GM18508 (cell line): Measurements from ENCODE around the gene MXRA5.
"Not testable (repeated sequence)": the region's sequence is repeated elsewhere in the genome, so short reads cannot be mapped to it uniquely, and the experiment has no call there.

Experiments
- ATAC-seq: cut with Tn5 transposase; IDR thresholded peaks from one replicate; pipeline ENCODE4 v1.9.1; 2021; ENCODE audit warnings: moderate number of reproducible peaks; ENCODE audit not compliant: insufficient read depth, unreplicated experiment

The MXRA5 gene

DNA sequence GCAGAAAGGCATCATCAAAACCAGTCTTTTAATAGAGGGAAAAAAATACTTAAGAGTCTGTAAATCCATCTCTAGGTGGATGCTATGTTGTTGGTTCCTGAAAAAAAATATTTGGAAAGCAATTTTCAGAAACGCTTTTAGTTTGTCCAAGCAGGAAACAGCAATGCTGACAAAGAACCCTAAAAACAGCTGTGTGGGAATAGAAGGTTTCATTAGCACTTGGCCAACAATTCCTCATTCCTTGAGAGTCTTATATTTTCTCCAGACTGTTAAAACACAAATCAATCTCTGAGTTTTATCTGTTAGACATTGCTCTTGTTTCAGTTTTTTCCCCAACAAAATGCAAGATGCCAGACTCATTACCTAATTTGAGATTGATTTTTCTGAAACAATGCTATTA, 6.4 kb downstream of the MXRA5 start:
- ATAC-seq = no peak

DNA sequence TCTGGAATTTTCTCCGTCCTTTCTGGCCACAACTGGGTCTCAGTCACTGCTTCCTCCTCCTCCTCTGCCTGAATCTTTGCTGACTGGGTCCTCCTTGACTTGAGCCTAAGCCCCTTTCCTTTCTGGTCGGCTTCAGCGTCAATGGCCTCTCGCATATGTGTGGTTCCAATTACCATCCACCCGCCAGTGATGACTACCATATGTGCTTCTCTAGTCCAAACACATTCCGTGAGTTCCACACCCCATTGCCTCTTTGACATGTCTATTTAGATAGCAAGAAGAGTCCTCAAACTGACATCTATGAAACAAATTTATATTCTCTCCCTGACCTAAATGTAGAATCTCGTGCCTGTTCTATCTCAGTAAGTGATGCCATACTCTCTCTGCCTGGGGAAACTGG, 19.8 kb downstream of the MXRA5 start:
- no peak for ATAC-seq

DNA sequence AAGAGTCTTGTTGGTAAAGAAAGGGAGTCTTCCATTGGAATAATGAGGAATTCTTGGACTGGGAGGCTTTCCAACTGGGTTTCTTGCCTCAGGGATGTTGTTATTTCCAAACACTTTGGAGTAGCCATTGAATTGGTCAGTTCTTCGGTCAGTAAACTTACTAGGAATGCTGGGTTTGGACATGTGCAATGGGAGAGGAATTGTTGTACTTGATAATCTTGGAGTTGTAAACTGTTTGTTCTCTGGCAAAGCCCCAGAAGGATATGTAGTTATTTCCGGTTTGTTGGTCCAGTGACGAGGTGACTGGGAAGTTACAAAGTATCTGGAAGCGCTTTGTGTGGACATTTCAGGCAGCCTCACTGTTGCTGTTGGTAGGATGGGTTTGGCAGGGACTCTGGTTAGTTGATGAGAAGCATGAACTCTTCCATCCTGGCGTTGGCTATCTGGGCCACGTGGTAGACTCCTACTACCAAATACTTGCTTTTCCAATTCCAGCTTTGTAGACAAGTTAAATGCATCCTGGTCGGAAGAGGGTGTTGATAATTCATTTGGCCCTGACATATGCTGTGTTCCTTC, 25.9 kb downstream of the MXRA5 start:
- ATAC-seq = no peak

DNA sequence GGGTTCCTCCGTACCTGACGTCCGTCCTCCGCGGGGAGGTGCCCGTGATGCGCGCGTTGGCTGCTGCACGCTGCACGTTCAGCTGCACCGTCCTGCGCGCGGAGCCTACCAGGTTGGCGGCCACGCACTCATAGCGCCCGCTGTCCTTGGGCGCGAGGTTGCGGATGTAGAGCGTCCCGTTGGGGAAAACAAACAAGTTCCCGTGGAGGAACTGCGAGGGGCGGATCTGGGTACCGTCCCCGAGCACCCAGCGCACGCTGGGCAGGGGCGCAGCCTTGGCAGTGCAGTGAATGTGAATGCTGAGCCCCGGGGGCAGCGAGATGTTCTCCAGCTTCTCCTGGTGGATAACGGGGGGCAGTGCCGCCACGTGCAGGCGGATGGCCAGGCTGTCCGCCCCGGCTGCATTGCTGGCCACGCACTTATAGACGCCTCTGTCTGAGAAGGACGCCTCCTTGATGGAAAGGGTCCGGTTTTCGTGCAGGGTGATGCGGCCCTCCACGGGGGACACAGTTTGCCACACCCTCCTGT, 29.2 kb downstream of the MXRA5 start:
- no peak for ATAC-seq

DNA sequence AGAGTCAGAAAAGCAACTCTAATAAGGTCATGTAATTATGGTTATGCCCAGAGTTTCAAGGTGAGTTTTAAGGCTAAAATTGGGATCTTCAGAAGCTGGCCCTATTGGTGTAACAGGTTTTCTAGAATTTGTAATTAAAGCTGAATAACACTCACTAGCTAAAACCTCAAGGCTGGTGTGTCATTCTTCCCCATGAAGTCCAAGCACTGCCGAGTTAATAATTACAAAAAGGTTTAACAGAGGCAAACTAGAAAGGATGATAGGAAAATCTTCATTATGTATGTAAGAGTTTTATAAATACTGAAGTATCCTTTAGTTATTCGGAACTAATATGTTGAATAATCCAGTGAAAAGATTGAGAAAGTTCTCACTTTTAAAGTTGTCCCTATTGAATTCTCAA, 34.3 kb downstream of the MXRA5 start:
- ATAC-seq = no peak

DNA sequence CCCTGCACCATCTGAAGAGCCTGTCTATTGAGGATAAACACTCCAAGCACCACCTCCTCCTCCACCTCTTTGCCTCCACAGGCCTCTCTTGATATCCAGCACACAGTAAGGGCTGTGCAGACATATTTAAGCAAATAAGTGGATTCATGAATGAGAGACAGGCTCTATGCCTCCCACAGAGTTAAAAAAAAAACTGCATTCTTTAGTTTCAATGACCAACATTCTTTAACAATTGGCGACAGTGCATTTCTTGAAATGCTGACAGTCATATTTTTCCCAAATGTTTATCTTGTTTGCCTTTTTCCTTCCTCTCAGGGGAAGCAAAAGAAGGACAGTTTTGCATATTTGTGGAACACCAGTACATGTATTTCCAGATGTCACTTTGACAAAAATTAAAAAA, 38.6 kb downstream of the MXRA5 start:
- ATAC-seq = no peak

DNA sequence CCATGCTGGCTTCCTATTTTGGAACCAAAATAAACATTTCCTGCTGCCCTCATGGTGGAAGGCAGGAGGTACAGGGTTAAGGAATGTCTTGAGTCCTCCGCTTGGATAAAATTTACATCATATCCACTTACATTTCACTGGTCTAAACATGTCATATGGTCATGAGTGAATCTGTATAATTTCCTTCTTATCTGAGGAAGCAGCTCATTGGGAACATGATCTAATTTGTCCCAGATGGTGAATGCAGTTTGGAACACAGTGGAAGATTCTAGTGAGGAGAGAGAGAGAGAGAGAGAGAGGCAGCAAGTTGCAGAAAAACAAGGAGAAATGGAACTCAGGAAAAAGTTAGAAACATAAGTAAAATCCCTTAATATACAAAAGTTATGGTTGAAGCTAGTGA, 46.8 kb downstream of the MXRA5 start:
- no peak for ATAC-seq

DNA sequence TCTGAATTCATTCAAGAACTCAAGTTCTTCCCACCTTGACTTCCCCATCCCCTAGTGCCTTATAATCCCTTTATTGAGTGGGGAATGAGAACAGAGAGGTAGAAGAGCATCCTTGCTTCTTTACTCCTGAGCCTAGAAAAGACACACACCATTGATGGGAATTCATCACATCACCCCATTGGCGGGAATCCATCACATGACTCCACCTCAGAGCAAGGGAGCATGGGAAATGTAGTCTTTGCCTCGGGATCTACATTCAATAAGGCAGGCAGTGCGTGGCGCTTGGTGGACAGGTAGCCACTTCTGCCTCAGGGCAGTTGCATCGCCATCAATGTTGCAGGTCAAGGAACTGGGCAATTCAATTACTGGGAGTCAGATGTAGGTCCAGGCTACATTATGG, 50.7 kb downstream of the MXRA5 start:
- no peak for ATAC-seq

DNA sequence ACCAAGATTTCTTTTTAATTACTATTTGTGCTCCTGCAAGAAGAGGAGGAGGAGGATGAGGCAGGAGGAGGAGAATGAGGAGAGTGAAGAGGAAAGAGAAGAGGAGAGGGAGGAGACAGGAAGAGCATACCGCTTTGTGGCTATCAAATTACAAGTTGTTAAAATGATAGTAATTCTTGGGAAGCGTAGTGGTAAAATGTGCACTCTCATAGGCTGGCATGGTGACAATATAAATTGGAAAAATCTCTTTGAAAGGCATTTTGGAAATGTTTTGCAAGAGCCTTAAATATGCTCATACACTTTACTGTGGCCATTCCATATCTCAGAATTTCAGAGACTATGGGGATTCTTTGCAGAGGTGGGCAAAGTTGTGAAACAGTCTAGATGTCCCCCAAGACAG, 53.2 kb downstream of the MXRA5 start:
- no peak for ATAC-seq

DNA sequence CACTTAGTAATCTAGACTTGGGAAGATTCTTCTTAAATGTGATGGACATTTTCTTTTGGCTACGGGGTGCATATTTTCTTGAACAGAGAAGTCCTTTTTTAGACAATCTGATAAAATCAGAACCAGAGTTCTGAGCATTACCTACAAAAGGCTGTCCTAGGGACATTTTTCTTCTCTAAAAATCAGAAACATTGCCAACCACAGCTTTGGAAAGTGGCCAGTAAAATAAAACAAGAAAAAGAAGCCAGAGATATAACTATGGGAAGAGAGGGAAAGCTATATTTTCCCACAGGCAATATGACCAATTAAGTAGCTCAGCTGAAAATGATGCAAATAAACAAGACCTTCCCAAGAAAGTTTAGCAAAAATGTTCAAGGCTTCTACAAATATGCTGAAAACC, 55.9 kb downstream of the MXRA5 start:
- no peak for ATAC-seq

DNA sequence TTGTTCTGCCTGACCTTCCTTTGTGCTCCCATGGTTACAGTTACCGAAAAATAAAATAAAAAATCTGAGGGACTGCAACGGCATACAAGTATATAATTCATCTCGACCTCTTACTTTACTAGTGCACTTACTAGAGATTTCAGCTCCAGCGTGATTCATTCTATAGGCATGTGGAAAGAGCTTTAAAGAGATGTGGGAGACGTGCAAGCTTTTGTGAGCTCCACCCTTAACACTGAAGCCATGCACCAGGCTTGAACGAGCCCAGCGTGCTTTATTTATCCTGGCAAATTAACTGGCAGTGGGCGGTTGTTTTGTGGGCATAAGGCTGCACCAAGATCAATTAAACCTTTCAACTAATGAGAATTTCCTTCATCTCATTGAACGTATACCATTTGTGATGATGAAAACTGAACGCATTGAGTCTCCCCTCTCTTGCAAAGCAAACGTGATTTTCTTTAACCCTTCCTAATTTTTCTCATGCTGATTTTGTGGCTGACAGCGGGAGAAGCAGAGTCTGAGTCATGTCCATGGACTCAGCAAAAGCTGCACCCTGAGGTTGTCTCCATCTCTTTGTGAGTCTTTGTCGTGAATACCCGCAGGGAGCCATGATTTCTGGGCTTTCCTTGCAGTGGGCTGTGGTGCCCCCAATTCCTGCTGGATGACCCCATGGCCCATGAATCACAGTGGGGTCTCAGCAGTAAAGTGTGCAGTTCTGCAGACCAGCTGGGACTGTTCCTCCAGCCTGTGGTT, 60.1 kb downstream of the MXRA5 start:
- ATAC-seq = no peak

DNA sequence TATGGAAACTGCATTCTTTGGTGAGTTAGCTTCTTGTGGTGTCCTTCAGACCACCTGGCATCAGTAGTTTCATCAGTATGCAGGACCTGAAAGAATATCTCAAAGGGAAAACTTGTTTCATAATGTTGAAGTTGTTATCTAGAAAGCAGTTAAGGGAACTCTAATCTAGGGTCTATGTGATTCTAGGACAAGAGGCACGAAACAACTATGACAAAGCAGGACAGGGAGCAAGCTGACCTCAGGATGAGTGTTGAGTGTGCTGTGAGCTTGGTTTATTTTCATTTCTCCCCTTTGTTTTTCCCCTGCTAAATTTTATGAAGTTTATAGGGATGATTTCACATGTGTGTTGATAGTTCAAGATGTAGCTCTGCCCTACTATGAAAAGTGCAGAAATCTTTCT, 65.7 kb downstream of the MXRA5 start:
- ATAC-seq = no peak

DNA sequence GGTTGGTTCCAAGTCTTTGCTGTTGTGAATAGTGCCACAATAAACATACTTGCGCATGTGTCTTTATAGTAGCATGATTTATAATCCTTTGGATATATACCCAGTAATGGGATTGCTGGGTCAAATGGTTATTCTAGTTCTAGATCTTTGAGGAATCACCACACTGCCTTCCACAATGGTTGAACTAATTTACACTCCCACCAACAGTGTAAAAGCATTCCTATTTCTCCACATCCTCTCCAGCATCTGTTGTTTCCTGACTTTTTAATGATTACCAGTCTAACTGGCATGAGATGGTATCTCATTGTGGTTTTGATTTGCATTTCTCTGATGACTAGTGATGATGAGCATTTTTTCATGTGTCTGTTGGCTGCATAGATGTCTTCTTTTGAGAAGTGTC, 72.8 kb downstream of the MXRA5 start:
- ATAC-seq = not testable (repeated sequence)

DNA sequence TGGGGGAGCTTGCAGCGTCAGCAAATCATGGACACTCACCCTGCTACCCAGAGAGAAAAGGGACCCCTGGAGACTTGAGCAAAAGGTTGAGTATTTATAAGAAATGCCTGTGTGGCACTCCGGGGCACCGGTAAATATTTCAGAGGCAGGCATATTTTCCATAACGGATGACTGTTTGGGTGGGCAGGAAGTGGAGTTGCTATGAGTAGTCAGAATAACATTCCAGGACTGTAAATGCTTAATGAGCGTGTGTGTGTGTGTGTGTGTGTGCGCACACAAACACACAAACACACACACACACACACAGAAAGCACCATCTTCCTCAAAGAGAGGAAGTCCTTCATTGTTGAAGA, 74.6 kb downstream of the MXRA5 start:
- ATAC-seq = no peak

DNA sequence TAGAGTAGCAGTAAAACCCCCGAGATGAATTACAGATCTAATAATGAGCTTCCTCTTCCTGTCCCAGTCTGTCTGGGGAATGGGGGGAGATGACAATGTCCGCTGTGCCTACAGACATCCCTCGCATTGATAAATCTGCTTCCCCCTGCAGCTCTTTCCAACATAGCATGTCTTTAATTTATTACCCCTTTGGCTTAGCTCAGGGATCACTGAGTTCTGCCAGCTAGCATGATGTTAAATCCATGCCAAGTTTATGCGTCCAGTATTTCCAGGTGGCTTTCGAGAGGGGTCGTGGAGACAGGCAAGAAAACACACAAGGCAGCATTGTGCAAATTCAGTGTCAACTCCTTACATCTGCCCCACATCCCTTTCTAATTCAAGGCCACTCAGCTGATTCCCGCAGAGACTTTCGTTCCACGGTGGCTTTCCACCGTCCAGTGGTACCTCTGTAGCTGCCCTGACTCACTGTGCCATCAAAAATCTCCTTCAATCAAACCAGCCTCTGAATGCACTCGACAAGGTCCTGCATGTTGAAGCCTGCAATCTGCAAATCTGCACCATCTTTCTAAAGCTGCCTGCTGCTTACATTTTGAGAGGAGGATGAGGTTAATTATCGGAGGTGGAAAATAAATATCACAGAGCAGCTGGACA, 75.1 kb downstream of the MXRA5 start:
- no peak for ATAC-seq

DNA sequence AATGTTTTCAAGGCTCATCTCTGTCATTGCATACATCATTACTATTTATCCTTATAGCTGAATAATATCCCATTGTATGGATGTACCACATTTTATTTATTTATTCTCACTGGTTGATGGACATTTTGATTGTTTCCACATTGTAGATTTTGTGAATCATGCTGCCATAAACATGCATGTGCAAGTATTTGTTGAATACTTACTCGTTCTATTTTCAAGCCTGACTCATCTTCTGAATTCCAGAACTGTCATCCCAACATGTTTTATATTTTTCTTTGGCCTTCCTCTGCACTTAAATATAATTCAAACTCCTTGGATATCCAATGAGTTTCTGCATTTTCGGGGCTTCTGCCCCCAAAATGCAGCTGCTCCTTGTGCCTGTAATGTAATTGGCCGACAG, 77.6 kb downstream of the MXRA5 start:
- ATAC-seq = no peak

DNA sequence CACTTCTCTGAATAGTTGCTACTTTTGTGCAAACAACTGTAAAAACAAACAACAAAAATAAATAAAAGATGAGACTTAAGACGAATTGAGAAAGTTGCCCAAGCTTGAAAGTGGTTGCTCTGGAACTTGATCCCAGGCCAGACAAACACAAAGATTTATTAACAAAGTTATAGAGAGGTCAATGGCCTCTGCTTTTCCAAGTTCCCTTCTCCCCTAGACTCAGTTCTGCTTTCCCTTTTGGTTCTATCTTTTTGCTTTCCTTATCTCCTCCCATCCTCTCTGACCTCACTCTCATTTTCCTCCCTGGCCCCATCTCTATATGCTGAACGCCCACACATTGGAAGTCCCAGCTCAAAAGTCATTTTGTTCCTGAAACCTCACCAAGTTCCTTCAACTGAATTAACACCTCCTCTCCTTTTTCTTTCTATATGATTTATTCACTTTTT, 82.7 kb downstream of the MXRA5 start:
- no peak for ATAC-seq

DNA sequence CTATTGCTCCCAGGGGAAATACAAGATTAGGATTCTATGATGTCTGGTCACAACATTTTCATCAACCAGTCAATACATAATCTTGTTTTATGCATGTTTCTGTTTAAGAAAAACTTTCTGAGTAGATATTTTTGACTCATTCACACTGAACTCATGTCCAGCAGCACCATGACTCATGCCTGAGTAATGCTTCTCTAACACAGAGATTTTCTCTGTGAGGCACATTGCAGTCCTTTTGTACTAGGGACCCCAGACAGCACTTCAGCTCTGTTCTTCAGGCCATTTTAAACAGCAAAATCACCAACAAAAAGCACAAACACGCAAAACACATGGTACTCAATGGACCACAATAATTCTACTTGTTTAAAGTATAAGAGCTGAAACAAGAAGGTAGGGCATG, 83.6 kb downstream of the MXRA5 start:
- no peak for ATAC-seq
